IPS-NIHi7 (cell line): Measurements from ENCODE around the gene TBX2.
A peak's percentile ranks its signal among the peaks of the same experiment; 100 is the strongest.

Source experiments
- DNase-seq: peaks from one replicate; pipeline ENCODE4 v3.0.0; 2012; ENCODE audit warnings: mixed read lengths; ENCODE audit errors: extremely low spot score

The TBX2 gene

DNA sequence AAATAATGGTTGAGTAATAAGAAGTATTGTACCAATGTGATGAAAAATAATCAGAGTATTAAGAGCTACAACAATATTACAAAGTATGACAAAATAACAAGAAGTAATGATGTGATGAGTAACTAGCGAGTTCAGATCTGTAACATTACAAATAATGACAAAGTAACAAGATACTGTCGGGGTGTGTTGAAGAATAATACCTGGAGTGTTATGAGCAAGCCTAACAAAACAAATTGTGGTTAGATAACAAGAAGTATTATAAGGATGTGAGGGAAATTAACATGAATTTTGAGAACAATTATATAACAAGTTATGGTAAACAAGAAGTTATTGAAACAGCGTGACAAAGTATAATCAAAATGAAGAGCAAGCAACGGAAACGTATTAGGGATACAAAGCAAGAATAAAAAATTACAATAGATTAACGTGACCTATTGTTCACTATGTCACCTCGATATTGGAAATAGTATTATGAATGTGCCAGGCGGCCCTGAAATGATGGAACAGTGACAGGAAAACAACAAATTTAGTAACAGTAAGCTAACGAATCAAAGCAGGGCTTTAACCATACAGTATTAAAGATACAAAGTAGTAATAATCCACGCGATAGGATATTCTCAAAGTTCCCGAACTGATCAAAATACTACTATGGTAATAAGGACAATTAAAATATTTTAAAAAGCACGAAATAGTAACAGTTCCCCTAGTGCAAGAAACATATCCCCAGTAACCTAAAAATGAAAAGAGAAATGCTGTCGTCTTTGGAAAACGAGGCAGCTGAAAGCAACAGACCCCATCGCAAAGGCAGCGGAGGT, 54.1 kb downstream of the TBX2 start:
- no peak for DNase-seq

DNA sequence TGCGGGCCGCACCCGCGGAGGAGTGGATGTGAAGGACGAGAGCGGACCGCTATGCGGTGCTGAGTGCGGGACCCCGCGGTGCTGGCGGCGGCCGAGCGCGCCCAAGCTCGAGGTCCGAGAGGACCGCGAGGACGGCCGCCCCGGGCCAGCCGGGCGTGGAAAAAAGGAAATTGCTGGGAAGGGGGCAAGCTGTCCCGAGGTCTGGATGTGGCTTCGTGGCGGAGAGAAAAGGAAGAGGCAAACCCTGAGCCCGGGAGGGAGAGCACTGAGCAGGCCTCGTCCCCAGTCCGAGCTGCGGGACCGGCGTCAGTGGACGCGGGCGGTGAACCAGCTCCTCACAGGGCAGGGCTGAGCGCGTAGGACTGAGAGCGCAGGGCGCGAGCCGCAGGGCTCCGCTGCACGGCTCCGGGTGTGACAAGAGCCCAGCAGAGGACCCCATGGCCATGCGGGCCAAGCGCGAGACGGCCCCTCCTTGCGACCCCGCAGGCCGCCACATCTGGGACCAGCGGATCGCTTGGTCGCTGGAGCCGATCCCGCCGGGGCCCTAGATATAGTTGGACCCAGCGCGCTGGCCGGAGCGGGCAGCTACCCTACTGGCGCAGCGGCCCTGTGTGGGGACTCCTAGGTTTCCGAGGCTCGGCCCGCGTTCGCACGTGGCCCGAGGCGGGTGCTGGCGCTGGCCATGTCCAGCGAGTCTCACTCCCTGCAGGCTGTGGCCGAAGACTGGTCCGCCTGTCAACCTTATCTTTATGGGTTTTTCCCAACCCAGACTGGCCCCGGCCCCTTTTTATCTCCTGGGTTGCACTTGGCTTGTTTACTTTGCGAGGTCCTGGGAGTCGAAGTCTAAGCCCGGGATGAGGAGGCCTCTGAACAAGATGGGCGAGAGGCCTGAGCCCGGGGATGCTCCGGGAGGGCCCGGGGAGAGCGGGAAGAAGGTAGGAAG, 55.0 kb downstream of the TBX2 start:
- DNase-seq: no peak

DNA sequence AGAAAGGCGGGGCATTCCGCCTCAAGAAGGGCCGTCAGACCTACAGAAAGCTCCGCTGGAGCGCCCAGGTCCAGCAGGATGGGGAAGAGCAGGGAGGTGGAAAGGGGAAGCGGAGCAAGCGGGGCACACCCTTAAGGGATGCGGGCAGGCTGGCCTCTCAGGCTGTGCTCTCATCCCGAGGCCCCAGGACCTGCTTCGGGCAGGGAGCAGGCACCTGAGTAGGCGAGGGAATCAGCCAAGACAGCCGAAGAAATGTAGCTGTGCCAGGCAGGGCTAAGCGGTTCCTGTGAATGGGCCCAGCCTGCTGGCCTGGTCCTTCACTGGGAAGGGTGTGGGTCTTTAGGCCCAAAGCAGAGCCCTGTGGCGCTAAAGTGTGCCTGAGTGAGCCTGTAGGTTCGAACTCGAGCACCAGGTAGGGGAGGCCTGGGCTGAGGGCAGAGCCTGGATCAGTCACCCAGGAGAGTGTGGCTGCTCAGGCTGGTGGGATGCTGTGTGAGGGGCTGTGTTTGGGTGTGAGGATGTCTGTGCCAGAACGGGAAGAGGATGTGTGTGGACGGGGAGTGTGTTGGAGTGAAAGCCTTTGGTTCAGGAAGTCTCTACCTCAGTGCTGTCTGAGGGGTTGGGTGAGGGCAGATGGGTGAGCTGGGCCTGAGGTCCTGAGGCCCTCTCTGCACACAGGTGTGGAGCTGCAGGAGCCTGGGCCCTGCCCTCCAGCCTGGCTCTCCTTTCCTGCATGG, 55.8 kb downstream of the TBX2 start:
- peak; percentile 10 for DNase-seq

DNA sequence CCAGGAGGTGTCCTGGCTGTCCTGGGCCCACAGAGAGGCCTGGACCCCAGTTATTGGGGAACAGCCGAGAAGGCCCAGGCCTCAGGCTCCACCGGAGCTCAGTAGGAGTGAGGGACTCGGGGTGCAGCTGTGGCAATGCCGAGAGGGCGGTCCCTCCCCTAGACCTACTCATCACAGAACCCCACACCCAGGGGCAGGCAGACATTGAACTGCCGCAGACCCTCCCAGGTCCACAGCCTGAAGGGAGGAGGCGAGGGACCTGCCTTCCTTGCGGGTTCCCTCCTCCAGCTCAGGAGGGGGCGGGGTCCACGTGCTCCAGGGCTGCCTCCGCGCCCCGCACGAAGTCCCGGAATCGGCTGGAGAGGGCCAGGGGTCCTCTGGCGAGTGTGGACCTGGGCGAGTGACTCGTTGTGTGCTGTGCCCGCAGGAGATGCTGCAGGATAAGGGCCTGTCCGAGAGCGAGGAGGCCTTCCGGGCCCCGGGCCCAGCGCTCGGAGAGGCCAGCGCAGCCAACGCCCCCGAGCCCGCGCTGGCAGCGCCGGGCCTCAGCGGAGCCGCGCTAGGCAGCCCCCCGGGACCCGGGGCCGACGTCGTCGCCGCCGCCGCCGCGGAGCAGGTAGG, 56.5 kb downstream of the TBX2 start:
- DNase-seq: peak; percentile 34

DNA sequence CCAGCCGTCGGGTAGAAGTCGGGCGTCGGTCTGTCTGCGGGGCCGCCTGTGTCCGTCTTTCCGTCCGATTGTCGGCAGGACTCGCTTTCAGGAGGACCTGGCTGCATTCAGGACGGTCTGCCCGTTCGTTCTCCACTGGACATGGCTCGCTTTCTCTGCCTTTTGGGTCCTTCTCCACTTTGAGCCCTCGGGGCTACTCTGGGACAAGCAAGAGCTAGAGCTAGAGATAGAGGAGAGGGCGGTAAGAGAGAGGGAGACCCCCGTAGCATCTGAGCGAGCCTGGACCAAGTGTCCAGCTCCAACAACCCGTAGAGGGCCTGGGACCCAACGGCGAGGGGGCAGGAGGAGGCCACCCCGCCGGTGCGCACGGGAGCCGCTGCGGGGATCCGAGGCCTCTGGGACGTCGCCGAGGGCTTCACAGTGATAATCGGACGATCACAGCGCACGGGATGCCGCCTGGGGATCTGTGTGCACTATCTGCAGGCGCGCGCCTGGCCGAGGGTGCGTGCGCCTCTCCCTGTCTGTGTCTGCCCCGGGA, 57.1 kb downstream of the TBX2 start:
- DNase-seq: no peak

DNA sequence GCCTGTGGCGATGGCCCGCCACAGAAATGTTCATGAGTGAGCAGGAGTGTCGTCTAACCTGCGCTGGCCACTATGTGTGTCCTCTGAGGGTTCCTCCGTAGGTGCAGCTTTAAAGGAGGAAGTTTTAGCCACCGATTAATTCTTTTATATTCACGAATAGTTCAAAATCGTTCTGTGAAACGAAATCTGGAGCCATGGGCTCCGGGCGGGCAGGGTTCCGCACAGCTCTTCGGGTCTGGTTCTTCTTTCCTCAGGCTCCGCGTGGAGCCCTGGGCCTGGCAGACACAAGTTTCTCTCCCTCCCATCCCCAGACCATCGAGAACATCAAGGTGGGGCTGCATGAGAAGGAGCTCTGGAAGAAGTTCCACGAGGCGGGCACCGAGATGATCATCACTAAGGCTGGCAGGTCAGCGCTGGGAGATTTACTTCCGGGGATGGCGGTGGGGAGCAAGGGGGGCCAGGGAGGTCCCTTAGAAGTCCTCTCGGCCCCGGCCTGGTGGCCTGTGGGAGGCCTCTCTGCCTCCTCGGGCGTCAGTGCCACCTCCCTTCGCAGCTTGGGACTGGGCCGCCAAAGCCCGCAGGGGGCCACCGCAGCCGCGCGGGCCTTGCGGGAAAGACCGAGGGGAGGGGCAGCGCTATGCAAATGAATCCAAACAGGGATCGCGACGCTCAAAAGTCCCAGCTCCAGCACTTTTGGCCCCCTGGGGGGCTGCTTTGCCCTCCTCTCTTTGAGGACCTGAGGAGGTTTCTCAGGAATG, 57.8 kb downstream of the TBX2 start:
- DNase-seq: no peak

DNA sequence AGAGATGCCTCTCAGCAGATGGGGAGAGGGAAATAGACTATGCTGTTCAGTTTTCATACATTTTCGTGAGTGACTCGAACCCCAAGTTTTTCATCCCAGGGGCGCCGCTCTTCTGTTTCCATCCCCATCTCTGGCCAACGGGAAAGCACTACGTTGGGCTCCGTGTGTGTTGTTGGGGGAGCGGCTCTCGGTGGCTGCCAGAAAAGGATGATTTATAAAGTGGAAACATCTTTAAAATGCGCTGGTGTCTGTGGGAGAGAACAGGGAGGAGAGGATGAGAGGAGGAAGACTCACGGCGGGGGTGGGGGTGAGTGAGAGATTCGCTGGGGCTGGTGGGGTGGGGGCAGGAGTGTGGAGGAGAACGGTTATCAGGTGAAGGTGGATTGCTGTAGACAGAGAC, 58.4 kb downstream of the TBX2 start:
- DNase-seq: no peak

DNA sequence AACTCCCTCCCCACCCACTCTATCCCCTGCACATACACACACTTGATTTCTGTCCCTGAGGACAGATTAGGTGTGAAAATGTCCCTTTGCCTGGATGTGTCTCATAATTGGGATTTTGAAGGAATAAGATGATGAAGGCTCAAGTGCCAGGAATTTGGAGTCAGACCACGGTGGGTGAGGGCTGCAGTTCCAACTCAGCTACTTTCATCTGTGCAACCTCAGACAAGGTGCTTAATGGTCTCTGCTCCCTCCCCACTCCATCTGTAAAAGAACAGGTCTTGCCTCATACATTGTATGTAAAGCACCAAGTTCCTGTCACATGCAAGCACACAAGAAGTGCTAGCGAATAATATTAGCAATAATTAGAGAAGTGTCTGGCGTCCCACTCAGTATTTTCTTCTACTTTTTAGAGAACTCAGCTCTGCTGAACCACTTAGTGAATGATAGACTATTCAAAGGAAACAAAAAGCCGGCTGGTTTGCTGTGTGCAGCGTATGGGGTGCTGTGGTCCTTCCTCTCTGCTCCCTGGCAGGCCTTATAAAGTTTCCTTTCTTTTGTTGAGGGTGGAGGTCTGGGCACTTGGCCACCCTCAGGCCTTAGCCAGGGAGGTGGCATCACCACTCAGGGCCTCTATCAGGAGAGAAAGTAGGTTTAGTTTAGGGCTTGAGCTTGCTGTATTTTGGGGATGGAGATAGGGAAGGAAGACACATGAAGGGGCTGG, 58.9 kb downstream of the TBX2 start:
- DNase-seq: no peak
